ENCODE data around the gene CLEC18C.
"Not testable (repeated sequence)": the region's sequence is repeated elsewhere in the genome, so short reads cannot be mapped to it uniquely, and the experiment has no call there.

The CLEC18C gene

DNA sequence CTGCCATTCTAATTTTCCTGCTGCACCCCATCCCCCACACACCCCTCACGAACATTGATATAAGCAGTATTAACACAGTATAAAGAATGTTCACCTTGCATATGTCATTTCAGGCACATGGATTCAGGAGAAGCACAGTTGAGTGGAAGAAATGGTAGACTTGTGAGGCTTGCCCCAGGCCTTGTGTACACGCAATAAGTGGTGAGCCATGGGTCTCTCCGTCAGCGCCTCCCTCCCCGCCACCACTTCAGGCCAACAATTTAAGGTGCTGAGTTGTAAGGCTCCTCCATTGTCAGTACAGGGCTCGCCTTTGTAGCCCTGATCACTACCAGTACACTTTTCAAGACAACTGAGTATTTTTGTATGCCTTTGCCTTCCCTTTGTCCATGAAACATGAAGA is 12.2 kb upstream of the CLEC18C start:
- Histone ChIP-seq H3K9me3 (no peaks in the 10 kb centered on the region), H3K27me3 (no peaks in the 10 kb centered on the region), H3K4me1 (no peaks in the 10 kb centered on the region), H3K36me3 (peaks cover 37% of the 10 kb centered on the region), H3K4me3 (ENCODE audit: low read depth, low read length) (no peak overlapping the region)
- DNase-seq, result no peak
- no peak for TF ChIP-seq CTCF (IDR thresholded peaks at IDR 0.05; ENCODE audit: low read depth, low read length)

GRCh38 chr16:70162041-70162451 is 11.5 kb upstream of the CLEC18C start:
- Histone ChIP-seq H3K9me3 (no peaks in the 10 kb centered on the region), H3K36me3 (peaks cover 30% of the 10 kb centered on the region), H3K4me3 (ENCODE audit: low read depth, low read length) (no peak overlapping the region), H3K27me3 (no peaks in the 10 kb centered on the region), H3K4me1 (no peaks in the 10 kb centered on the region)
- no peak for TF ChIP-seq CTCF (IDR thresholded peaks at IDR 0.05; ENCODE audit: low read depth, low read length)
- DNase-seq, result no peak

DNA sequence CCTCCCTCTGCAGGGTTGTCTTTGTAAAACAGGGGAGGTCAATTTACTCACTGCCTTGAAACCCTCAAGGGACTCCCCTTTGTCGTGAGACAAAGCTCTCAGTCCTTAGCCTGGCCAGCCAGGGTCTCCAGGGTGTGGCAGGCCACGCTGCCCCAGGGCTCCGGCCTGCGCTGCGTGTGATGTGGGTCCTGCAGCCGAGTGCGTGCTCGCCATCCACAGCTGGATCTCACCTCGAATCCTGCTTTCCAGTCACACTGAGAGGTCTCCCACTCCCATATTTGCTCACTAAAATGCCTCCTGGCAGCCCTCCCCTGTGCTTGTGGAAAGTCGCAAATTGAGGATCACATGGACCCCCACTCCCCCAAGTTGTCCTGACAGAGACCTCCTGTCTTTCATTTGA is 10.0 kb upstream of the CLEC18C start:
- no peak for TF ChIP-seq CTCF (IDR thresholded peaks at IDR 0.05; ENCODE audit: low read depth, low read length)
- Histone ChIP-seq H3K9me3 (no peaks in the 10 kb centered on the region), H3K4me3 (ENCODE audit: low read depth, low read length) (no peak overlapping the region), H3K4me1 (no peaks in the 10 kb centered on the region), H3K36me3 (peaks cover 18% of the 10 kb centered on the region), H3K27me3 (no peaks in the 10 kb centered on the region)
- no peak for DNase-seq

GRCh38 chr16:70166688-70167087 is 6.9 kb upstream of the CLEC18C start:
- not testable (repeated sequence) for H3K27me3 ChIP-seq; H3K36me3 ChIP-seq; H3K4me3 ChIP-seq (ENCODE audit: low read depth, low read length); DNase-seq; H3K9me3 ChIP-seq; H3K4me1 ChIP-seq

- H3K4me1 ChIP-seq; DNase-seq; H3K4me3 ChIP-seq (ENCODE audit: low read depth, low read length); H3K27me3 ChIP-seq; H3K36me3 ChIP-seq; H3K9me3 ChIP-seq: not testable (repeated sequence)
These were observed 329 bp downstream of the CLEC18C start for GRCh38 chr16:70173916-70174315.

- H3K4me1 ChIP-seq; H3K27me3 ChIP-seq; DNase-seq; H3K4me3 ChIP-seq (ENCODE audit: low read depth, low read length); H3K36me3 ChIP-seq; H3K9me3 ChIP-seq: not testable (repeated sequence)
These were observed 873 bp downstream of the CLEC18C start for GRCh38 chr16:70174387-70174932.

- H3K4me1 ChIP-seq; H3K4me3 ChIP-seq (ENCODE audit: low read depth, low read length); DNase-seq; H3K36me3 ChIP-seq; H3K27me3 ChIP-seq; H3K9me3 ChIP-seq: not testable (repeated sequence)
These were observed 14.4 kb downstream of the CLEC18C start for GRCh38 chr16:70187858-70188607.

- not testable (repeated sequence) for H3K4me3 ChIP-seq (ENCODE audit: low read depth, low read length); H3K9me3 ChIP-seq; H3K36me3 ChIP-seq; DNase-seq; H3K4me1 ChIP-seq; H3K27me3 ChIP-seq
These were observed 15.0 kb downstream of the CLEC18C start for GRCh38 chr16:70188608-70188915.

DNA sequence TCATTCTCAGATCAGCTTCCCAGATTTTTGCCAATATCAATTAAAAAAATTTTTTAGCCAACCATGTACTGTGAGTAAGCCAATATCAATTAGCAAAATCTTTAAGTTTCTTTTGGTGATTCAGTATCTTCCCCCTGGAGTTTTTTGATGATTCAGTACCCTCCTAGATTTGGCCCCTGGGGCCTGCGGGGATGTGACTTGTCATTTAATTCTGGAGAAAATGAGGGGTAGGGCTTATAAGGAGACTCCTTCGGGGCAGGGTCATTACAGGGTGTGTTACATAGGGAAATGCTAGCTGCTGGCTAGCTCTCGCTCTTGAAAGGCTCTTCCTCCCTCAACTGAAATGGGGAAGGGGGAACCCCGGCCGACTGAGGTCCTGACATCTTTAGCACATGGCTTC is 17.0 kb downstream of the CLEC18C start:
- DNase-seq; H3K27me3 ChIP-seq; H3K9me3 ChIP-seq; H3K4me1 ChIP-seq; H3K4me3 ChIP-seq (ENCODE audit: low read depth, low read length); H3K36me3 ChIP-seq: not testable (repeated sequence)

DNA sequence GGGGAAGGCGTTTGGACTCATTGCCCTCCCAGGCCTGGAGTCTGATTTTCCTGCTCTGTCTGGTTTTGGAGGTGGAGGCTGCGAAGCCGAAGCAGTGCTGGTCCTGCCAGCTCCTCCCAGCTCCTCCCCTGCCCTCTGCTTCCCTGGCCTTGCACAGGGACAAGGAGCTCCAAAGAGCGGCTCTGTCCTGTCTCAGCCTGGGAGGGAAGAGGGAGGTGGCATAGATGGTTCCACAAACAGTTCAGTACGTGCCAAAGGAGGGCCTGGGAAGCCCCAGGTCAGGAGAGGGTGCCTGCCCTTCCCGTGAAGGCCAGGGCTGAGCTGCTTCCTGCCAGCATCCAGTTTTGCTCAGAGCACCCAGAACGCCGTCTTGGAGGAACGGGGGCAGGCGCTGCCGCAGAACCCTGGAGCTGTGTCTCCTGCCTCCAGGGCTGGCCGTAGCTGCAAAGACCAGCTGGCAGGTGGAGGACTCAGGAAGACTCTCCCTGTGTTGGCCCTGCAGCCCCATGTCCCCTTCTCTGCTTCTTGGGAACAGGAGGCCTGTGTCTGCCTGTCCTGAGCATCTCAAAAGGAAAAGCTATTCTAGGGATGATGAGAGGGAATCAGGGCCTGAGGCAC is 23.2 kb downstream of the CLEC18C start:
- not testable (repeated sequence) for H3K36me3 ChIP-seq

DNA sequence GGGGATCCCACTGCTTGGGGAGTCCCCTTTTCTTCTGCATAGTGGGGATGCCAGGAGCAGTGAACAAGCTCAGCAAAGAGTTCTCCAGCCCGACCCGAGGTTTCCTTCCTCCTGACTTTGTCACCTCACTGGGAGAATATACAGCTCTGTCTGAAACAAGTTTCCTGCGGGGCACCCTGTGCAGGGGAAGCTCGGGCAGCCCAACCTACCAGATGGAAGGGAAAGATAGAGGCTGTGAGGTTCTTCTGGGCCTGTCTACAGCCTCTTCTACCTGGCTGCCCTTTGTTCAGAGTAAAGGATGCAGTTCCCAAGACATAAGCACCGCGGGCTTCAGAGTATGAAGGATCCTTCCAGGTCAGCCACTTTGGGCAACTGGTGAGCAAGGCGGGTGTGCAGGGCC is 24.0 kb downstream of the CLEC18C start:
- DNase-seq; H3K4me3 ChIP-seq (ENCODE audit: low read depth, low read length); H3K4me1 ChIP-seq; H3K9me3 ChIP-seq; H3K36me3 ChIP-seq; H3K27me3 ChIP-seq: not testable (repeated sequence)

More for the DNA sequence above, 23.2 kb downstream of the CLEC18C start:
- H3K27me3 ChIP-seq; H3K9me3 ChIP-seq; H3K4me3 ChIP-seq (ENCODE audit: low read depth, low read length); H3K4me1 ChIP-seq; DNase-seq: not testable (repeated sequence)

DNA sequence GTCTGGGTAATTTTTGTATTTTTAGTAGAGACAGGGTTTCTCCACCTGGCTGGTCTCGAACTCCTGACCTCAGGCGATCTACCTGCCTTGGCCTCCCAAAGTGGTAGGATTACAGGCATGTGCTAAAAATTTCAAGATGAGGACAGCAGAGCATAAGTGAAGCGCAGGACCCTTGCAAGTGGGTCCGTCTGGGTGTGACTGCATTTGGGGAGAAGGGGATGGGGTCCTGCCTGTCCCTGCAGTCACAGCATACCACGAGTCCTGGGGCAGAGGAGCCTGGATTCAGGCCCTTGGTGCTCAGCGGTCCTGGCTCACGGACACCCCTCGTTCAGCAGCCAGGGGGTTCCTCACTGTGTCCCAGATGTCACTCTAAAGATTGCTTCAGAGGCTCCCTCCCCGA is 24.6 kb downstream of the CLEC18C start:
- not testable (repeated sequence) for H3K9me3 ChIP-seq; H3K4me3 ChIP-seq (ENCODE audit: low read depth, low read length); H3K27me3 ChIP-seq; DNase-seq; H3K4me1 ChIP-seq; H3K36me3 ChIP-seq

GRCh38 chr16:70198666-70199065 is 25.1 kb downstream of the CLEC18C start:
- not testable (repeated sequence) for H3K36me3 ChIP-seq; DNase-seq; H3K4me3 ChIP-seq (ENCODE audit: low read depth, low read length); H3K9me3 ChIP-seq; H3K27me3 ChIP-seq; H3K4me1 ChIP-seq

All from BE2C (cell line).